ENCODE measurements around the gene GOLGA2.

GOLGA2 gene

GRCh38 chr9:128294142-128294541 is 18.3 kb upstream of the GOLGA2 start:
- no peak for TF ChIP-seq CTCF (IDR thresholded peaks at IDR 0.05; ENCODE audit: poor library complexity, severe bottlenecking)
- no peak for ATAC-seq (ENCODE audit: low read depth)
- Histone ChIP-seq H3K27ac (ENCODE audit: poor library complexity, severe bottlenecking) (no peak overlapping the region), H3K27me3 (ENCODE audit: insufficient read depth, poor library complexity, severe bottlenecking) (no peaks in the 10 kb centered on the region), H3K9me3 (ENCODE audit: severe bottlenecking) (no peaks in the 10 kb centered on the region), H3K4me1 (ENCODE audit: insufficient read depth, poor library complexity, severe bottlenecking) (peaks cover 7% of the 10 kb centered on the region), H3K4me3 (ENCODE audit: severe bottlenecking) (no peak overlapping the region), H3K36me3 (ENCODE audit: low read depth) (no peaks in the 10 kb centered on the region)
- no peak for DNase-seq (ENCODE audit: low spot score)

- no peak overlapping the region for H3K4me3 ChIP-seq (ENCODE audit: severe bottlenecking)
- H3K27me3 ChIP-seq (ENCODE audit: insufficient read depth, poor library complexity, severe bottlenecking): no peaks in the 10 kb centered on the region
- ATAC-seq (ENCODE audit: low read depth) (no peak), DNase-seq (ENCODE audit: low spot score) (no peak)
- H3K9me3 ChIP-seq (ENCODE audit: severe bottlenecking): no peaks in the 10 kb centered on the region
- TF ChIP-seq CTCF (IDR thresholded peaks at IDR 0.05; ENCODE audit: poor library complexity, severe bottlenecking): no peak
- peaks cover 7% of the 10 kb centered on the region for H3K4me1 ChIP-seq (ENCODE audit: insufficient read depth, poor library complexity, severe bottlenecking)
- no peak overlapping the region for H3K27ac ChIP-seq (ENCODE audit: poor library complexity, severe bottlenecking)
- H3K36me3 ChIP-seq (ENCODE audit: low read depth): no peaks in the 10 kb centered on the region
Observed at GRCh38 chr9:128293091-128293490, 17.3 kb upstream of the GOLGA2 start.

- TF ChIP-seq CTCF (IDR thresholded peaks at IDR 0.05; ENCODE audit: poor library complexity, severe bottlenecking): no peak
- Histone ChIP-seq H3K27ac (ENCODE audit: poor library complexity, severe bottlenecking) (no peak overlapping the region), H3K9me3 (ENCODE audit: severe bottlenecking) (no peaks in the 10 kb centered on the region), H3K4me1 (ENCODE audit: insufficient read depth, poor library complexity, severe bottlenecking) (peaks cover 7% of the 10 kb centered on the region), H3K4me3 (ENCODE audit: severe bottlenecking) (no peak overlapping the region), H3K27me3 (ENCODE audit: insufficient read depth, poor library complexity, severe bottlenecking) (no peaks in the 10 kb centered on the region), H3K36me3 (ENCODE audit: low read depth) (no peaks in the 10 kb centered on the region)
- no peak for ATAC-seq (ENCODE audit: low read depth)
- DNase-seq (ENCODE audit: low spot score): no peak
Observed at GRCh38 chr9:128292009-128292408, 16.2 kb upstream of the GOLGA2 start.

GRCh38 chr9:128288273-128289004 is 12.6 kb upstream of the GOLGA2 start:
- Histone ChIP-seq H3K9me3 (ENCODE audit: severe bottlenecking) (no peaks in the 10 kb centered on the region), H3K4me1 (ENCODE audit: insufficient read depth, poor library complexity, severe bottlenecking) (no peaks in the 10 kb centered on the region), H3K36me3 (ENCODE audit: low read depth) (0 out of 2 replicates have a peak, but pooled peaks cover 4% of the 10 kb centered on the region), H3K27ac (ENCODE audit: poor library complexity, severe bottlenecking) (no peak overlapping the region), H3K27me3 (ENCODE audit: insufficient read depth, poor library complexity, severe bottlenecking) (no peaks in the 10 kb centered on the region), H3K4me3 (ENCODE audit: severe bottlenecking) (no peak overlapping the region)
- no peak for ATAC-seq (ENCODE audit: low read depth)
- no peak for TF ChIP-seq CTCF (IDR thresholded peaks at IDR 0.05; ENCODE audit: poor library complexity, severe bottlenecking)
- no peak for DNase-seq (ENCODE audit: low spot score)

- Histone ChIP-seq H3K9me3 (ENCODE audit: severe bottlenecking) (no peaks in the 10 kb centered on the region), H3K4me3 (ENCODE audit: severe bottlenecking) (no peak overlapping the region), H3K4me1 (ENCODE audit: insufficient read depth, poor library complexity, severe bottlenecking) (no peaks in the 10 kb centered on the region), H3K27ac (ENCODE audit: poor library complexity, severe bottlenecking) (no peak overlapping the region), H3K27me3 (ENCODE audit: insufficient read depth, poor library complexity, severe bottlenecking) (no peaks in the 10 kb centered on the region), H3K36me3 (ENCODE audit: low read depth) (0 out of 2 replicates have a peak, but pooled peaks cover 4% of the 10 kb centered on the region)
- no peak for ATAC-seq (ENCODE audit: low read depth)
- DNase-seq (ENCODE audit: low spot score): no peak
- TF ChIP-seq CTCF (IDR thresholded peaks at IDR 0.05; ENCODE audit: poor library complexity, severe bottlenecking): no peak
Observed at GRCh38 chr9:128286440-128286839, 10.6 kb upstream of the GOLGA2 start.
